Measurements from ENCODE around the gene GPR152.

GPR152 gene

GRCh38 chr11:67494371-67495233 is 42.1 kb upstream of the GPR152 start:
- H3K27ac ChIP-seq (ENCODE audit: low read depth, low read length) = no peak overlapping the region
- no peaks in the 10 kb centered on the region; the same call in 1 of the 2 replicates for H3K36me3 ChIP-seq (ENCODE audit: insufficient read depth, low read length)
- H3K79me2 ChIP-seq (ENCODE audit: control insufficient read depth, insufficient read depth, low read length, unreplicated experiment) = no peaks in the 10 kb centered on the region
- no peak overlapping the region for H2AFZ ChIP-seq (ENCODE audit: low read length, unreplicated experiment)
- no peak overlapping the region for H3K4me3 ChIP-seq (ENCODE audit: low read depth, low read length)
- H3K27me3 ChIP-seq (ENCODE audit: insufficient read depth, low read length) = no peaks in the 10 kb centered on the region
- no peaks in the 10 kb centered on the region for H3K4me1 ChIP-seq (ENCODE audit: control insufficient read depth, insufficient read depth, low read length, unreplicated experiment)

GRCh38 chr11:67493548-67494370 is 41.2 kb upstream of the GPR152 start:
- H3K27ac ChIP-seq (ENCODE audit: low read depth, low read length) = no peak overlapping the region
- no peaks in the 10 kb centered on the region for H3K27me3 ChIP-seq (ENCODE audit: insufficient read depth, low read length)
- H3K4me1 ChIP-seq (ENCODE audit: control insufficient read depth, insufficient read depth, low read length, unreplicated experiment) = no peaks in the 10 kb centered on the region
- H3K4me3 ChIP-seq (ENCODE audit: low read depth, low read length) = no peak overlapping the region
- H3K79me2 ChIP-seq (ENCODE audit: control insufficient read depth, insufficient read depth, low read length, unreplicated experiment) = no peaks in the 10 kb centered on the region
- H3K36me3 ChIP-seq (ENCODE audit: insufficient read depth, low read length) = no peaks in the 10 kb centered on the region; the same call in 1 of the 2 replicates
- no peak overlapping the region for H2AFZ ChIP-seq (ENCODE audit: low read length, unreplicated experiment)

DNA sequence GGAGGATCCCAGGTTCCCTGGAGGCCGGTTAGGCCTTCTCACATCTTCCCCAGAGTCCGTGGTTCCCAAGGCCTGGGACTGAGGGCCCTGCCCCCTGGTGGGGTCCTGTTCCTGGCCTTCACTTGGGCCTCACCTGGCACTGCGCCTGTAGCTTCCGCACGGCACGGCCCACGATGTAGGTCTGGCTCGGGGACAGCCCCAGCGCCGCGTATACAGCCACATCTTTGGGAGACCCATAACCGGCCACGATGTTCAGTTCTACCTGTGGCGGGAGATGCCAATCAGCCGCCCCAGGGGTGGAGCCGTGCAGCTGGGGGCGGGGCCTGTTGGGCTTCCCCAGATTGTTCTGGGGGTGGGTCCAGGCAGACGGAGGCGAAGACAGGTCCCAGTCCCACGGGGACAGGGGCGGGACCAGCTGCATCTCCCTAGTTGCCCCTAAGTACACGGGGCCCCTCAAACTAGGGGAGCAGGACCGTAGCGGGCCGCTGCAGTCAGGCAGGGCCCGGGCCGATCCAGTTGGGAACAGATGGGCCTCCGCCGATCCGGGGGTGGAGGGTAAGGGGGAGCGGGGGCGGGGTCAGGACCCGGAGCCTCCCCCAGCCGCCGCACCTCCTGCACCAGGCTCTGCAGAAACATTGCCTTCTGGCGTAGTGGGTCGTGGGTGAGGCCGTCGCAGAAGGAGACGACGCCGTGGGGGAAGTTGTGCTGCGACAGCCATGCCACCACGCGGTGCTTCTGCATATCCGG is 40.4 kb upstream of the GPR152 start:
- Histone ChIP-seq H3K79me2 (ENCODE audit: control insufficient read depth, insufficient read depth, low read length, unreplicated experiment) (no peaks in the 10 kb centered on the region), H3K27me3 (ENCODE audit: insufficient read depth, low read length) (no peaks in the 10 kb centered on the region), H3K27ac (ENCODE audit: low read depth, low read length) (no peak overlapping the region), H3K36me3 (ENCODE audit: insufficient read depth, low read length) (no peaks in the 10 kb centered on the region; the same call in 1 of the 2 replicates), H2AFZ (ENCODE audit: low read length, unreplicated experiment) (no peak overlapping the region), H3K4me3 (ENCODE audit: low read depth, low read length) (no peak overlapping the region), H3K4me1 (ENCODE audit: control insufficient read depth, insufficient read depth, low read length, unreplicated experiment) (no peaks in the 10 kb centered on the region)

DNA sequence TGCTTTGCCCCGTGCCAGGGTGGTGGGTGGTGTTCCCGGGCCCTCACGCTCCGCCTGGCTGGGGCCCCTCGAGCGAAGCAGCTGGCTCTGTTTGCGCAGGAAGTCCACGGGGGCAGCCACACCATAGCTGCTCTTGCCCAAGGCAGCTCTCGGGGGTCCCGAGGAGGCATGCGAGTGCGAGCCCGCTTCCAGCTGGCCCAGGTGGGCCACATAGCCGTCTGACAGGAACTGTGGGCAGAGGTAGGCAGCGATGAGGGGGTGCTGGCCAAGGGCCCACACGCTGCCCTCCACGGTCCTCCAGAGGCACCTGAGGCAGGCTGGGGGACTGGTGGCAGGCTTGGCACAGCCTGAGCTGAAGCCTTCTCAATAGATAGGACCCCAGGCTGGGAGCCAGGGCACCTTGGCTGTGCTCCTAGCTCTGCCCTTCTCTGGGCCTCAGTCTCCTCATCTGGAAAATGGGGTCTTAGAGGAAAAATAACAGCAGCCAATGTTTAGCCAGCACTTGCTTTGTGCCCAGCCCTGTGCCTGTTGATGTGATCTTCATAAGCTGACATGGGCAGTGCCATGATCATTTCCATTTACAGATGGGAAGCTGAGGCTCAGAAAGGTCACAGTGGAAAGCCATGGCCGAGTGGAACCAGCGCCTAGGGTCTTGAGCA is 39.7 kb upstream of the GPR152 start:
- no peak overlapping the region for H3K4me3 ChIP-seq (ENCODE audit: low read depth, low read length)
- no peaks in the 10 kb centered on the region; the same call in 1 of the 2 replicates for H3K36me3 ChIP-seq (ENCODE audit: insufficient read depth, low read length)
- H3K27ac ChIP-seq (ENCODE audit: low read depth, low read length) = no peak overlapping the region
- H3K27me3 ChIP-seq (ENCODE audit: insufficient read depth, low read length) = no peaks in the 10 kb centered on the region
- no peaks in the 10 kb centered on the region for H3K4me1 ChIP-seq (ENCODE audit: control insufficient read depth, insufficient read depth, low read length, unreplicated experiment)
- no peak overlapping the region for H2AFZ ChIP-seq (ENCODE audit: low read length, unreplicated experiment)
- H3K79me2 ChIP-seq (ENCODE audit: control insufficient read depth, insufficient read depth, low read length, unreplicated experiment) = no peaks in the 10 kb centered on the region

DNA sequence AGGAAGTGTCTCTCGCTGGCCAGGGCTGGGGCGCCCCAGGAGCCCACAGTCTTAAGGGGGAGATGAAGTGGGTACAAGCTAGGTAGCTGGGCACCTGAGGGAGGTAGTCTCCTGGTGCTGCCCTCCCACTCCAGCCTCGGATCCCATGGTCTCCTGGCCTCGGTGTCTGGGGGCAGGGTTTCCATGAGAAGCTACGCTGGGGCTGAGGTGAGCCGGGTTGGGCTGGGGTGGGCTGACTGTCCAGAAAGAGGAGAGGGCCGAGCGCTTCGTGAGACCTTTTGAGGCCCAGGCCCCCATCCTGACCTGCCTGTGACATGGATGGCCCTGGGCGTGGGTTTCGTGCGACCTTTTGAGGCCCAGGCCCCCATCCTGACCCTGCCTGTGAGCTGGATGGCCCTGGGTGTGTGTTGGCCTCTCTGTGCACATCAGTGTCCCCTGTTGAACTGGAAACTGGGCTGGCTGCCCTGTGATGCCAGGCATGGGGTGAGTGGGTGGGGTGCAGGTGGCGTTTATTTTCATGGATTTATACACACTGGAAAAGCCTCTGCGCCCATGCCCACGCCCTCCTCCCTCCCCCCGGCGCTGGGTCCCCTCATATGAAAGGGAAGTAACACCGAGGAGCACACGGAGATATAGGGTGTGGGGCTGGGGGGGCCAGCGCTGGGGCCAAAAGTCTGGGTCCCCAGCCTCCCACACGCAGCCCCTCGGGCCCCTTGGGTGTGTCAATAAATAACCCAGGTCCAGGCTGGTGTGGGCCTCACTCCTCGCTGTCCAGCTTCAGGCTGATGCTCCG is 38.9 kb upstream of the GPR152 start:
- Histone ChIP-seq H3K36me3 (ENCODE audit: insufficient read depth, low read length) (no peaks in the 10 kb centered on the region; the same call in 1 of the 2 replicates), H2AFZ (ENCODE audit: low read length, unreplicated experiment) (no peak overlapping the region), H3K79me2 (ENCODE audit: control insufficient read depth, insufficient read depth, low read length, unreplicated experiment) (no peaks in the 10 kb centered on the region), H3K27me3 (ENCODE audit: insufficient read depth, low read length) (no peaks in the 10 kb centered on the region), H3K4me1 (ENCODE audit: control insufficient read depth, insufficient read depth, low read length, unreplicated experiment) (no peaks in the 10 kb centered on the region), H3K27ac (ENCODE audit: low read depth, low read length) (no peak overlapping the region), H3K4me3 (ENCODE audit: low read depth, low read length) (no peak overlapping the region)

DNA sequence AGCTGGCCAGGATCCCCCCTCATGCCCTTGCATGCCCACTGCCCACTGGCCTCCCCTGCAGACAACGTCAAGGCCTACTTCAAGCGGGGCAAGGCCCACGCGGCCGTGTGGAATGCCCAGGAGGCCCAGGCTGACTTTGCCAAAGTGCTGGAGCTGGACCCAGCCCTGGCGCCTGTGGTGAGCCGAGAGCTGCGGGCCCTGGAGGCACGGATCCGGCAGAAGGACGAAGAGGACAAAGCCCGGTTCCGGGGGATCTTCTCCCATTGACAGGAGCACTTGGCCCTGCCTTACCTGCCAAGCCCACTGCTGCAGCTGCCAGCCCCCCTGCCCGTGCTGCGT is 38.2 kb upstream of the GPR152 start:
- Histone ChIP-seq H2AFZ (ENCODE audit: low read length, unreplicated experiment) (no peak overlapping the region), H3K27me3 (ENCODE audit: insufficient read depth, low read length) (no peaks in the 10 kb centered on the region), H3K27ac (ENCODE audit: low read depth, low read length) (no peak overlapping the region), H3K4me1 (ENCODE audit: control insufficient read depth, insufficient read depth, low read length, unreplicated experiment) (no peaks in the 10 kb centered on the region), H3K4me3 (ENCODE audit: low read depth, low read length) (no peak overlapping the region), H3K36me3 (ENCODE audit: insufficient read depth, low read length) (no peaks in the 10 kb centered on the region; the same call in 1 of the 2 replicates), H3K79me2 (ENCODE audit: control insufficient read depth, insufficient read depth, low read length, unreplicated experiment) (peaks cover 6% of the 10 kb centered on the region)

- no peaks in the 10 kb centered on the region for H3K27me3 ChIP-seq (ENCODE audit: insufficient read depth, low read length)
- no peaks in the 10 kb centered on the region; the same call in 1 of the 2 replicates for H3K36me3 ChIP-seq (ENCODE audit: insufficient read depth, low read length)
- H3K4me1 ChIP-seq (ENCODE audit: control insufficient read depth, insufficient read depth, low read length, unreplicated experiment) = no peaks in the 10 kb centered on the region
- H2AFZ ChIP-seq (ENCODE audit: low read length, unreplicated experiment) = no peak overlapping the region
- H3K27ac ChIP-seq (ENCODE audit: low read depth, low read length) = no peak overlapping the region
- H3K79me2 ChIP-seq (ENCODE audit: control insufficient read depth, insufficient read depth, low read length, unreplicated experiment) = peaks cover 7% of the 10 kb centered on the region
- H3K4me3 ChIP-seq (ENCODE audit: low read depth, low read length) = no peak overlapping the region
These were observed 37.6 kb upstream of the GPR152 start for GRCh38 chr11:67489885-67490726.

DNA sequence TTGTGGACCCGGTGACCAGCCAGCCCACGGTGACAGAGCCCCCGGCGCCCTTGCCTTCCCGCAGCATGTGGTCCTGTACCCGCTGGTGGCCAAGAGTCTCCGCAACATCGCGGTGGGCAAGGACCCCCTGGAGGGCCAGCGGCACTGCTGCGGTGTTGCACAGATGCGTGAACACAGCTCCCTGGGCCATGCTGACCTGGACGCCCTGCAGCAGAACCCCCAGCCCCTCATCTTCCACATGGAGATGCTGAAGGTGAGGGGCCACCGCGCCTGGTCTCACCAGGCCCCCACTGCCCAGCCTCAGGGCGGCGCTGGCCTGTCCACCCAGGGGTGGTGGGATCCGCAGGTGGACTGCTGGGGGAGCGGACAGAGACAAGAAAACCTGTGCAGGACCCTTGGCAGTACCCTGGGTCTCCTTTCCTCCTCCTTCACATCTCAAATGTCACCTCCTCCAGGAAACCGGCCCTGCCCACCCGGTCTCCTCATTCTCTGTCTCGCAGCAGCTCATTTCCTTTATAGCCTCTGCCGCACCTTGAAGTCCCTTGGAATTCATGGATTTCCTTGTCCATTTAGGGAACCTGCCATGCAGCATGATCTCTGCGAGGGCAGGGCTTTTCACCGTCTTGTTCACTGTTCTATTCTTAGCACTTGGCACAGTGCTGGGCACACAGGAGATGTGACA is 36.8 kb upstream of the GPR152 start:
- H3K27me3 ChIP-seq (ENCODE audit: insufficient read depth, low read length) = no peaks in the 10 kb centered on the region
- H3K4me3 ChIP-seq (ENCODE audit: low read depth, low read length) = no peak overlapping the region
- H3K36me3 ChIP-seq (ENCODE audit: insufficient read depth, low read length) = no peaks in the 10 kb centered on the region; the same call in 1 of the 2 replicates
- H3K27ac ChIP-seq (ENCODE audit: low read depth, low read length) = no peak overlapping the region
- H3K79me2 ChIP-seq (ENCODE audit: control insufficient read depth, insufficient read depth, low read length, unreplicated experiment) = peaks cover 10% of the 10 kb centered on the region
- no peaks in the 10 kb centered on the region for H3K4me1 ChIP-seq (ENCODE audit: control insufficient read depth, insufficient read depth, low read length, unreplicated experiment)
- no peak overlapping the region for H2AFZ ChIP-seq (ENCODE audit: low read length, unreplicated experiment)
